H9 (cell line): ENCODE results near the gene COL19A1. TPM values are rescaled to one million over a fixed set of nuclear protein-coding genes. Genes with fewer than 3 reads are reported as not detected.

Source experiments
- DNase-seq: peaks from one replicate; pipeline ENCODE4 v3.0.0-alpha.2; 2017
- H2AFZ ChIP-seq: one replicate; pipeline ENCODE4 v1.6.1; 2013; ENCODE audit warnings: mild to moderate bottlenecking, low read length, control low read depth, moderate library complexity
- H2AK5ac ChIP-seq: 2 replicates; pipeline ENCODE4 v1.6.1; 2013; ENCODE audit warnings: low read length, control low read depth, mixed read lengths; ENCODE audit not compliant: insufficient read length
- H2BK120ac ChIP-seq: one replicate; pipeline ENCODE4 v1.6.1; 2013; ENCODE audit warnings: low read depth, mild to moderate bottlenecking, low read length, control low read depth, inconsistent platforms; ENCODE audit not compliant: poor library complexity, severe bottlenecking
- H2BK12ac ChIP-seq: 2 replicates; pipeline ENCODE4 v1.6.1; 2013; ENCODE audit warnings: low read length, control low read depth, mixed read lengths, low read depth; ENCODE audit not compliant: insufficient read length
- H2BK15ac ChIP-seq: 2 replicates; pipeline ENCODE4 v1.6.1; 2013; ENCODE audit warnings: low read depth, low read length, control low read depth
- H2BK20ac ChIP-seq: one replicate; pipeline ENCODE4 v1.6.1; 2013; ENCODE audit warnings: low read depth, mild to moderate bottlenecking, low read length, control low read depth, inconsistent platforms; ENCODE audit not compliant: poor library complexity, severe bottlenecking
- H2BK5ac ChIP-seq: 2 replicates; pipeline ENCODE4 v1.6.1; 2013; ENCODE audit warnings: low read length, control low read depth, mixed read lengths; ENCODE audit not compliant: insufficient read length
- H3K14ac ChIP-seq: 2 replicates; pipeline ENCODE4 v1.6.1; 2013; ENCODE audit warnings: low read length, control low read depth; ENCODE audit not compliant: insufficient read depth
- H3K18ac ChIP-seq: 2 replicates; pipeline ENCODE4 v1.6.1; 2013; ENCODE audit warnings: low read depth, mild to moderate bottlenecking, mixed read lengths, low read length, control low read depth; ENCODE audit not compliant: insufficient read length
- H3K23ac ChIP-seq: 2 replicates; pipeline ENCODE4 v1.6.1; 2013; ENCODE audit warnings: low read length, control low read depth, mixed read lengths, low read depth; ENCODE audit not compliant: insufficient read length
- H3K23me2 ChIP-seq: 2 replicates; pipeline ENCODE4 v1.6.1; 2013; ENCODE audit warnings: low read depth, mild to moderate bottlenecking, mixed read lengths, low read length, control low read depth; ENCODE audit not compliant: insufficient read length, poor library complexity, severe bottlenecking
- H3K27ac ChIP-seq: 2 replicates; pipeline ENCODE4 v1.5.1; 2013; ENCODE audit warnings: low read length, control low read depth, mixed read lengths, low read depth; ENCODE audit not compliant: insufficient read length
- H3K27me3 ChIP-seq: 2 replicates; pipeline ENCODE4 v1.6.1; 2013; ENCODE audit warnings: low read length, control low read depth, inconsistent platforms; ENCODE audit not compliant: insufficient read depth
- H3K4ac ChIP-seq: 2 replicates; pipeline ENCODE4 v1.6.1; 2013; ENCODE audit warnings: low read depth, mild to moderate bottlenecking, control low read depth, inconsistent platforms, low read length, moderate library complexity
- H3K4me1 ChIP-seq: 2 replicates; pipeline ENCODE4 v1.6.1; 2013; ENCODE audit warnings: low read length, control low read depth, inconsistent platforms; ENCODE audit not compliant: insufficient read depth
- H3K4me2 ChIP-seq: 2 replicates; pipeline ENCODE4 v1.6.1; 2013; ENCODE audit warnings: low read length, control low read depth, mixed read lengths; ENCODE audit not compliant: insufficient read length, insufficient read depth
- H3K56ac ChIP-seq: 2 replicates; pipeline ENCODE4 v1.6.1; 2013; ENCODE audit warnings: low read depth, mild to moderate bottlenecking, mixed read lengths, low read length, control low read depth; ENCODE audit not compliant: insufficient read length
- H3K79me1 ChIP-seq: 2 replicates; pipeline ENCODE4 v1.6.1; 2013; ENCODE audit warnings: low read depth, mild to moderate bottlenecking, moderate library complexity, low read length, control low read depth, inconsistent platforms; ENCODE audit not compliant: insufficient read depth, poor library complexity, severe bottlenecking
- H3K79me2 ChIP-seq: 2 replicates; pipeline ENCODE4 v1.6.1; 2013; ENCODE audit warnings: low read length, control low read depth, inconsistent platforms; ENCODE audit not compliant: insufficient read depth
- H3K9ac ChIP-seq: 2 replicates; pipeline ENCODE4 v1.6.1; 2013; ENCODE audit warnings: low read length, control low read depth, mixed read lengths; ENCODE audit not compliant: insufficient read length; ENCODE audit errors: extremely low read depth
- H3K9me3 ChIP-seq: one replicate; pipeline ENCODE4 v1.6.1; 2013; ENCODE audit warnings: low read depth, low read length, inconsistent platforms; ENCODE audit not compliant: control insufficient read depth
- H3T11ph ChIP-seq: one replicate; pipeline ENCODE4 v1.6.1; 2013; ENCODE audit warnings: mild to moderate bottlenecking, low read length, control low read depth, inconsistent platforms
- H4K20me1 ChIP-seq: one replicate; pipeline ENCODE4 v1.6.1; 2013; ENCODE audit not compliant: control insufficient read depth, insufficient read length, insufficient read depth
- H4K5ac ChIP-seq: 2 replicates; pipeline ENCODE4 v1.6.1; 2013; ENCODE audit warnings: low read depth, mild to moderate bottlenecking, mixed read lengths, low read length, control low read depth; ENCODE audit not compliant: insufficient read length
- H4K8ac ChIP-seq: replicated peaks from 2 replicates; pipeline ENCODE4 v1.6.1; 2013; ENCODE audit warnings: low read length, control low read depth, mixed read lengths, low read depth; ENCODE audit not compliant: insufficient read length
- H4K91ac ChIP-seq: 2 replicates; pipeline ENCODE4 v1.6.1; 2013; ENCODE audit warnings: low read depth, mild to moderate bottlenecking, moderate library complexity, mixed read lengths, low read length, control low read depth; ENCODE audit not compliant: insufficient read length
- H3K27ac Mint-ChIP-seq, 3 experiments: 2 replicates in 2 of 3; 3 replicates in 1 of 3; pipeline ENCODE4 v1.8.0; 2020 to 2021; ENCODE audit warnings: mixed read lengths in 3 of 3, mild to moderate bottlenecking in 1 of 3, moderate library complexity in 1 of 3
- H3K27me3 Mint-ChIP-seq: 2 replicates; pipeline ENCODE4 v1.8.0; 2021; ENCODE audit warnings: low read depth, mild to moderate bottlenecking, moderate library complexity, mixed read lengths
- H3K36me3 Mint-ChIP-seq, 3 experiments: 2 replicates in 2 of 3; 3 replicates in 1 of 3; pipeline ENCODE4 v1.8.0; 2020 to 2021; ENCODE audit warnings: low read depth in 3 of 3, mixed read lengths in 3 of 3; ENCODE audit not compliant: insufficient read depth in 1 of 3
- H3K4me1 Mint-ChIP-seq, 2 experiments: 2 replicates each; pipeline ENCODE4 v1.8.0; 2020; ENCODE audit warnings: mixed read lengths in 2 of 2
- H3K4me3 Mint-ChIP-seq, 2 experiments: 2 replicates in 1 of 2; 3 replicates in 1 of 2; pipeline ENCODE4 v1.8.0; 2020 to 2021; ENCODE audit warnings: mild to moderate bottlenecking in 2 of 2, mixed read lengths in 2 of 2, moderate library complexity in 1 of 2
- H3K9me3 Mint-ChIP-seq, 2 experiments: 2 replicates in 1 of 2; 3 replicates in 1 of 2; pipeline ENCODE4 v1.8.0; 2020; ENCODE audit warnings: mild to moderate bottlenecking in 2 of 2, mixed read lengths in 2 of 2, moderate library complexity in 1 of 2
- WGBS: extraction: QIAGEN DNeasy Blood & Tissue Kit; methylation state at CpG from one replicate; pipeline ENCODE4 v1.1.7; 2013; ENCODE audit warnings: missing lambda C conversion rate, low lambda C conversion rate, mixed read lengths; ENCODE audit not compliant: insufficient read length; ENCODE audit errors: extremely low coverage; 5-methylcytosine and 5-hydroxymethylcytosine counted together
- total RNA-seq: library from RNA; stranded (reverse); gene quantifications from 2 replicates; pipeline ENCODE4 v1.2.1, GENCODE V29; 2021
- TF ChIP-seq, protein P1 (sequence below): fragments of 200-600 bp; sonication (generic); conservative IDR thresholded peaks from 3 replicates; pipeline ENCODE4 v1.8.0; 2021; ENCODE audit warnings: antibody characterized with exemption, mild to moderate bottlenecking

The COL19A1 gene
- total RNA-seq, 1 experiment from 2014 or later: not detected

- TF ChIP-seq, protein P1, sequence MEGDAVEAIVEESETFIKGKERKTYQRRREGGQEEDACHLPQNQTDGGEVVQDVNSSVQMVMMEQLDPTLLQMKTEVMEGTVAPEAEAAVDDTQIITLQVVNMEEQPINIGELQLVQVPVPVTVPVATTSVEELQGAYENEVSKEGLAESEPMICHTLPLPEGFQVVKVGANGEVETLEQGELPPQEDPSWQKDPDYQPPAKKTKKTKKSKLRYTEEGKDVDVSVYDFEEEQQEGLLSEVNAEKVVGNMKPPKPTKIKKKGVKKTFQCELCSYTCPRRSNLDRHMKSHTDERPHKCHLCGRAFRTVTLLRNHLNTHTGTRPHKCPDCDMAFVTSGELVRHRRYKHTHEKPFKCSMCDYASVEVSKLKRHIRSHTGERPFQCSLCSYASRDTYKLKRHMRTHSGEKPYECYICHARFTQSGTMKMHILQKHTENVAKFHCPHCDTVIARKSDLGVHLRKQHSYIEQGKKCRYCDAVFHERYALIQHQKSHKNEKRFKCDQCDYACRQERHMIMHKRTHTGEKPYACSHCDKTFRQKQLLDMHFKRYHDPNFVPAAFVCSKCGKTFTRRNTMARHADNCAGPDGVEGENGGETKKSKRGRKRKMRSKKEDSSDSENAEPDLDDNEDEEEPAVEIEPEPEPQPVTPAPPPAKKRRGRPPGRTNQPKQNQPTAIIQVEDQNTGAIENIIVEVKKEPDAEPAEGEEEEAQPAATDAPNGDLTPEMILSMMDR: no peak
- no peak overlapping the region for H4K8ac ChIP-seq
- H3K23ac ChIP-seq: no peak overlapping the region
- no peak overlapping the region for H2AFZ ChIP-seq
- H2BK20ac ChIP-seq: no peak overlapping the region
- no peak overlapping the region for H3K9ac ChIP-seq
- H3K23me2 ChIP-seq: no peaks in the 10 kb centered on the region
- no peaks in the 10 kb centered on the region for H3K36me3 Mint-ChIP-seq
- 0 out of 7 replicates have a peak overlapping the region, but pooled peaks of 1 of the 3 experiments have one; percentile 26 for H3K27ac Mint-ChIP-seq
- DNase-seq: no peak
- H3K9me3 Mint-ChIP-seq: no peaks in the 10 kb centered on the region
- H2BK120ac ChIP-seq: no peak overlapping the region
- H2BK15ac ChIP-seq: no peak overlapping the region
- no peaks in the 10 kb centered on the region for H3K27me3 ChIP-seq
- H4K20me1 ChIP-seq: no peaks in the 10 kb centered on the region
- no peaks in the 10 kb centered on the region for H3K79me1 ChIP-seq
- no peak overlapping the region for H3K4ac ChIP-seq
- no peak overlapping the region for H2BK5ac ChIP-seq
- no peak overlapping the region for H3T11ph ChIP-seq
- H3K4me3 Mint-ChIP-seq: no peak overlapping the region
- H3K4me1 Mint-ChIP-seq: no peaks in the 10 kb centered on the region
- WGBS: no CpG with 5 or more reads among the region's 2 CpGs
- no peak overlapping the region for H3K14ac ChIP-seq
- no peak overlapping the region for H3K27ac ChIP-seq
- H4K91ac ChIP-seq: no peak overlapping the region
- no peaks in the 10 kb centered on the region for H3K9me3 ChIP-seq
- no peaks in the 10 kb centered on the region for H3K4me1 ChIP-seq
- H3K18ac ChIP-seq: no peak overlapping the region
- H3K79me2 ChIP-seq: no peaks in the 10 kb centered on the region
- no peak overlapping the region for H3K4me2 ChIP-seq
- no peak overlapping the region for H2BK12ac ChIP-seq
- H2AK5ac ChIP-seq: no peak overlapping the region
- H4K5ac ChIP-seq: no peak overlapping the region
- H3K56ac ChIP-seq: no peak overlapping the region
- no peaks in the 10 kb centered on the region for H3K27me3 Mint-ChIP-seq
Measured at GRCh38 chr6:70172252-70172651, 305.9 kb downstream of the COL19A1 start.
